GM18868 (cell line): ENCODE data around the gene SLC9C1.

Source experiments
- ATAC-seq: cut with Tn5 transposase; IDR thresholded peaks from one replicate; pipeline ENCODE4 v1.9.1; 2021; ENCODE audit warnings: mild to moderate bottlenecking, moderate library complexity; ENCODE audit not compliant: unreplicated experiment

Gene SLC9C1

GRCh38 chr3:112132975-112133448 lies 161.0 kb downstream of the SLC9C1 start, which contains the start of gene GCSAM:
Gene GCSAM (minus strand): TSS chr3:112133248. CDS start chr3:112133120, 128 bp downstream.
- peak; percentile 68 for ATAC-seq

GRCh38 chr3:112132554-112132953 lies 161.5 kb downstream of the SLC9C1 start:
- no peak for ATAC-seq

- ATAC-seq = no peak
These were observed 161.9 kb downstream of the SLC9C1 start for GRCh38 chr3:112132088-112132487.

GRCh38 chr3:112131111-112131510 lies 162.9 kb downstream of the SLC9C1 start:
- ATAC-seq = no peak

GRCh38 chr3:112130638-112130993 lies 163.4 kb downstream of the SLC9C1 start:
- ATAC-seq = no peak

GRCh38 chr3:112129925-112130637 lies 163.9 kb downstream of the SLC9C1 start:
- ATAC-seq = no peak

GRCh38 chr3:112128843-112129727 lies 164.9 kb downstream of the SLC9C1 start:
- ATAC-seq = peak; percentile 53

GRCh38 chr3:112127522-112128494 lies 166.2 kb downstream of the SLC9C1 start:
- ATAC-seq = no peak

GRCh38 chr3:112126511-112126911 lies 167.5 kb downstream of the SLC9C1 start:
- no peak for ATAC-seq

- ATAC-seq = no peak
These were observed 169.0 kb downstream of the SLC9C1 start for GRCh38 chr3:112124907-112125607.

- peak; percentile 64 for ATAC-seq
These were observed 170.5 kb downstream of the SLC9C1 start for GRCh38 chr3:112123548-112123947.

GRCh38 chr3:112122870-112123269 lies 171.1 kb downstream of the SLC9C1 start:
- no peak for ATAC-seq

GRCh38 chr3:112121577-112122547 lies 172.2 kb downstream of the SLC9C1 start:
- ATAC-seq = no peak

- no peak for ATAC-seq
These were observed 173.8 kb downstream of the SLC9C1 start for GRCh38 chr3:112119962-112120836.

GRCh38 chr3:112117841-112118571 lies 176.0 kb downstream of the SLC9C1 start:
- peak; percentile 26 for ATAC-seq

GRCh38 chr3:112117415-112117814 lies 176.6 kb downstream of the SLC9C1 start:
- ATAC-seq = no peak

GRCh38 chr3:112116748-112117186 lies 177.2 kb downstream of the SLC9C1 start:
- no peak for ATAC-seq
